A549 (cell line): ENCODE data around the gene ADAMTS12. TPM values are rescaled to one million over a fixed set of nuclear protein-coding genes. Genes with fewer than 3 reads are reported as not detected.

Source experiments
- ATAC-seq, 2 experiments: fragments of 200-7000 bp in 1 of 2; fragments of >200 bp in 1 of 2; cut with Nextera tagmentation in 1 of 2; cut with Tn5 transposase in 1 of 2; 3 replicates each; pipeline versions ENCODE4 v1.8.0 to v1.9.1; 2018 to 2020; ENCODE audit warnings: mild to moderate bottlenecking in 1 of 2, moderate library complexity in 1 of 2
- CTCF ChIA-PET: fragments of 300-600 bp; sonication (Branson Sonifier 250); formaldehyde crosslinking; extraction: SDS; loops from one replicate; lab custom pipeline; 2021; ENCODE audit warnings: antibody characterized with exemption, inconsistent platforms; lab: Yijun Ruan, JAX
- POLR2A ChIA-PET: fragments of 350-600 bp; formaldehyde crosslinking; extraction: SDS; loops from one replicate; lab custom pipeline; 2021; ENCODE audit warnings: antibody characterized with exemption, inconsistent platforms; lab: Yijun Ruan, JAX
- DNase-seq, 2 experiments: peaks; one replicate each; pipeline versions ENCODE4 v3.0.0 to v3.0.0-alpha.2; 2011 to 2016; ENCODE audit warnings: low read depth in 1 of 2, low spot score in 1 of 2
- FAIRE-seq: peaks from 2 replicates; lab custom pipeline; 2011; peaks lifted over from hg19 to GRCh38; lab: Jason Lieb, UNC
- H3K27ac ChIP-seq, 2 experiments: fragments of >200 bp; sonication (Bioruptor Twin); formaldehyde crosslinking; 3 replicates each; pipeline ENCODE4 v1.5.1; 2016 to 2017
- H3K4me1 ChIP-seq: fragments of >200 bp; sonication (Bioruptor Twin); formaldehyde crosslinking; 3 replicates; pipeline ENCODE4 v1.6.1; 2016
- H3K4me2 ChIP-seq: fragments of >200 bp; sonication (Bioruptor Twin); formaldehyde crosslinking; 3 replicates; pipeline ENCODE4 v1.6.1; 2016
- H3K4me3 ChIP-seq: fragments of >200 bp; sonication (Bioruptor Twin); formaldehyde crosslinking; 3 replicates; pipeline ENCODE4 v1.5.1; 2016
- H3K9me3 ChIP-seq: fragments of >200 bp; sonication (Bioruptor Twin); formaldehyde crosslinking; 3 replicates; pipeline ENCODE4 v1.6.1; 2016
- CBX8 ChIP-seq: fragments of 200-600 bp; sonication (generic); IDR thresholded peaks from 2 replicates; pipeline ENCODE4 v1.6.1; 2016
- ESRRA ChIP-seq: fragments of 150-350 bp; IDR thresholded peaks from 2 replicates; pipeline ENCODE4 v1.6.1; 2014; ENCODE audit warnings: mild to moderate bottlenecking, low read length, borderline replicate concordance
- KDM1A ChIP-seq: fragments of 200-600 bp; sonication (generic); IDR thresholded peaks from 2 replicates; pipeline ENCODE4 v1.6.1; 2016; ENCODE audit warnings: low read depth, mild to moderate bottlenecking
- KDM5A ChIP-seq: fragments of 200-600 bp; sonication (generic); IDR thresholded peaks from 2 replicates; pipeline ENCODE4 v1.6.1; 2016; ENCODE audit warnings: antibody characterized with exemption, mild to moderate bottlenecking
- MAZ ChIP-seq: fragments of 150-350 bp; IDR thresholded peaks from 2 replicates; pipeline ENCODE4 v1.6.1; 2014; ENCODE audit warnings: antibody characterized with exemption, low read depth, low read length, borderline replicate concordance
- NFE2L2 ChIP-seq: fragments of 150-350 bp; conservative IDR thresholded peaks from 2 replicates; pipeline ENCODE4 v1.6.1; 2014; ENCODE audit warnings: low read length
- PHF8 ChIP-seq: fragments of 200-600 bp; sonication (generic); IDR thresholded peaks from 2 replicates; pipeline ENCODE4 v1.6.1; 2016; ENCODE audit warnings: low read depth, mild to moderate bottlenecking, antibody characterized with exemption, moderate library complexity, borderline replicate concordance
- POLR2AphosphoS2 ChIP-seq: conservative IDR thresholded peaks from 2 replicates; pipeline ENCODE4 v1.6.1; 2012; ENCODE audit warnings: low read length, improper control_type of control experiment, inconsistent platforms
- RAD21 ChIP-seq, 2 experiments: fragments of >200 bp in 1 of 2; sonication (Bioruptor Twin) in 1 of 2; formaldehyde crosslinking in 1 of 2; IDR thresholded peaks in 1 of 2; conservative IDR thresholded peaks in 1 of 2; 2 replicates in 1 of 2; 3 replicates in 1 of 2; pipeline ENCODE4 v1.6.1; 2012 to 2018; ENCODE audit warnings: inconsistent platforms in 1 of 2
- RARB ChIP-seq: fragments of 250-450 bp; sonication (Bioruptor Pico); IDR thresholded peaks from 2 replicates; pipeline ENCODE4 v1.8.0; 2021; ENCODE audit warnings: mild to moderate bottlenecking, moderate library complexity
- RNF2 ChIP-seq: fragments of 200-600 bp; sonication (generic); IDR thresholded peaks from 2 replicates; pipeline ENCODE4 v1.6.1; 2016; ENCODE audit warnings: low read depth, mild to moderate bottlenecking, antibody characterized with exemption, moderate library complexity, borderline replicate concordance
- SREBF2 ChIP-seq: fragments of 450-650 bp; IDR thresholded peaks from 2 replicates; pipeline ENCODE4 v1.6.1; 2014; ENCODE audit warnings: mild to moderate bottlenecking, moderate library complexity
- TP53 ChIP-seq: fragments of 250-450 bp; sonication (Bioruptor Pico); IDR thresholded peaks from 2 replicates; pipeline ENCODE4 v1.5.0; 2021; ENCODE audit warnings: mild to moderate bottlenecking, moderate library complexity
- ZC3H11A ChIP-seq: fragments of 450-650 bp; IDR thresholded peaks from 2 replicates; pipeline ENCODE4 v1.6.1; 2014; ENCODE audit warnings: antibody characterized with exemption, mild to moderate bottlenecking
- ZNF302 ChIP-seq: fragments of 250-450 bp; sonication (Bioruptor Pico); IDR thresholded peaks from 2 replicates; pipeline ENCODE4 v1.9.0; 2021; ENCODE audit warnings: inconsistent platforms, mild to moderate bottlenecking, moderate library complexity
- ZSCAN20 ChIP-seq: fragments of 250-450 bp; sonication (Bioruptor Pico); IDR thresholded peaks from 2 replicates; pipeline ENCODE4 v1.8.0; 2022; ENCODE audit warnings: mild to moderate bottlenecking, moderate library complexity
- WGBS: methylation state at CpG from one replicate; pipeline ENCODE4 v1.1.6; 2017; ENCODE audit errors: missing lambda C conversion rate; 5-methylcytosine and 5-hydroxymethylcytosine counted together
- polyA plus RNA-seq, 4 experiments: library from polyadenylated mRNA; depleted of rRNA in 3 of 4; stranded (reverse); fragments of >200 nt; fragmentation: RNase III in 1 of 4; extraction: RNeasy Plus Mini Kit Qiagen cat#74134 plus additional on column Dnase treatment in 1 of 4; gene quantifications; 2 replicates in 3 of 4; 3 replicates in 1 of 4; pipeline ENCODE4 v1.2.3, GENCODE V29; 2011 to 2017
- TF ChIP-seq, protein P1 (sequence below): fragments of 250-450 bp; sonication (Bioruptor Pico); IDR thresholded peaks from 2 replicates; pipeline ENCODE4 v1.5.0; 2021; ENCODE audit warnings: mild to moderate bottlenecking, moderate library complexity, borderline replicate concordance
- TF ChIP-seq, protein P2 (sequence below): IDR thresholded peaks from 2 replicates; pipeline ENCODE4 v1.6.1; 2012

Gene ADAMTS12
- polyA plus RNA-seq, 2 of the 4 experiments (the other 2 are of a cell fraction), result 4.8 to 6.8 TPM

DNA sequence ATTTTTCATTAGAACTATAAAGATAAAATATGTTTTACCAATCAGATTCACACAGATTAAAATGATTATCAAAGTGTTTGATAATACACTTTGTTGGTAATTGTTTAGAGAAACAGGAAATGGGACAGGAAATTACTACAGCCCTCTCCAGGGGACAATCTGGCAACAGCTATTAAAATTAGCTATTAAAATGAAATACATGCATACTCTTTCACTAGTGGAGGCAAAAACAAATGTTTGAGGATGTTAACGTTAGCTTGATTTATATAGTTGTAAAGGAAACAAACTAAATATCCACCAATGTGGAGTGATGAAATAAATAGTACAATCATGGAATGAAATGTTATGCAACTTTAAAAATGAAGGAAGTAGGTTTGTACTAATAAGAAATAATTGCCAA lies 397.3 kb downstream of the ADAMTS12 start:
- ATAC-seq, result no peak
- no peak for TF ChIP-seq RNF2
- Histone ChIP-seq H3K4me1 (no peaks in the 10 kb centered on the region), H3K4me3 (no peak overlapping the region), H3K27ac (no peak overlapping the region), H3K9me3 (no peaks in the 10 kb centered on the region), H3K4me2 (no peak overlapping the region)
- ChIA-PET CTCF (interaction anchor here (0.5 to 0.7 kb wide), 2 partner anchors 475 to 532 kb away, joined by 3 to 5 read pairs; no protein-coding TSS in a partner anchor), POLR2A (no interaction called here)
- 50% methylated on average over 1 of the region's 1 CpG for WGBS
- no peak for DNase-seq
- FAIRE-seq, result no peak

DNA sequence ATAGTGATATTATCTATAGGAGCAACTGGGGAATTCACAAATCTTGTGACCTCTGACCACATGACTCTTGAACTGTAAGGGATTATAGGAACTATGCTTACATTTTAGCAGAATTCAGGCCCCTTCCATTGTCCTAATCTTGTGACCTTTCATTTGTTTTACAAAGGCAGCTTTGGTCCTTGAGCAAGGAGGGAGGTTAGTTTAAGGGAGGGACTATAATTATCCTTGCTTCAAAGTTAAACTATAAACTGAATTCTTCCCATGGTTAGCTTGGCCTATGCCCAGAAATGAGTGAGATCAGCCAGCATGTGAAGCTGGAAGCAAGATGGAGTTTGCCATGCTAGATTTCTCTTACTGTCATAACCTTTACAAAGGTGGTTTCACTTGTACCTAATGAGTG lies 399.8 kb downstream of the ADAMTS12 start:
- POLR2A ChIA-PET, result no interaction called here
- no peak for ATAC-seq
- CTCF ChIA-PET, result interaction anchor here (1.1 to 3.0 kb wide), 3 partner anchors 22 to 478 kb away, joined by 3 to 8 read pairs (median 4); no protein-coding TSS in a partner anchor
- no peak overlapping the region for H3K4me2 ChIP-seq
- H3K27ac ChIP-seq, result no peak overlapping the region
- no peaks in the 10 kb centered on the region for H3K9me3 ChIP-seq
- no peak for DNase-seq
- no peak for TF ChIP-seq RAD21 (conservative IDR thresholded peaks at IDR 0.05 in 1 of 2, IDR thresholded peaks at IDR 0.05 in 1 of 2)
- no peak for TF ChIP-seq ZC3H11A
- TF ChIP-seq PHF8, result no peak
- TF ChIP-seq ESRRA, result no peak
- H3K4me1 ChIP-seq, result no peaks in the 10 kb centered on the region
- H3K4me3 ChIP-seq, result no peak overlapping the region
- FAIRE-seq, result no peak

DNA sequence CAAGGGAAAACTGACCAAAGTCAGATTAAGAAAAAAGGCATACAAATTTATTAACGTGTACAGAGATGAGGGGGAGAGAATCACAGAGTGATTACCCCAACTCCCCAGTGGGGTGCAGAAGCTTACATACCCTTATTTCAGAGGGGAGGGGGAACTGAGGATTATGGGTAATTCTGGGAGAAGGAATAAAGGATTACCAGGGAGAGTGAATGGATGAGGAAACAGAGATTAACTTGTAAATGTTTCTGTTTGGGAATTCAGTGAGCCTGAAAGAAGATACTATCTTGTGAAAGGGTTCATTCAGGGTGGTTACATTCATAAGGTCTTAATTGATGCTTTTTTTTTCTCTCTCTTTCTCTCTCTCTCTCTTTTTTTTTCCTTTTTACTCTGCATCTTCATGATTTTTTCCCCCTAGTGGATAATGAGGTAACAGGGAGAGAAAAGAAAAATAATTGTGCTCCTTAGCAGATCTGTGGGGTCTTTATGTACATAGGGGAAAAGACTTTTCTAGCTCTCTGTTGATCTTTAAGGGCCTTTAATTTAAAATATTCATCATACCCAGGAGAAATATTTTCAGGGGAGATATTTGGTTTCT lies 401.6 kb downstream of the ADAMTS12 start:
- ChIA-PET POLR2A (no interaction called here), CTCF (interaction anchor here (3.0 kb wide), 1 partner anchor 480 kb away, joined by 8 read pairs; no protein-coding TSS in a partner anchor)
- no peak for FAIRE-seq
- no peak overlapping the region for H3K27ac ChIP-seq
- no peak for ATAC-seq
- no peak for TF ChIP-seq TP53 (CRISPR knock-in tag)
- TF ChIP-seq KDM1A, result no peak
- no peak for TF ChIP-seq SREBF2
- no peak for TF ChIP-seq RARB (CRISPR knock-in tag)
- TF ChIP-seq CBX8, result no peak
- no peak for TF ChIP-seq POLR2AphosphoS2
- TF ChIP-seq ZNF302 (CRISPR knock-in tag), result no peak
- TF ChIP-seq NFE2L2, result no peak
- TF ChIP-seq, protein P1, sequence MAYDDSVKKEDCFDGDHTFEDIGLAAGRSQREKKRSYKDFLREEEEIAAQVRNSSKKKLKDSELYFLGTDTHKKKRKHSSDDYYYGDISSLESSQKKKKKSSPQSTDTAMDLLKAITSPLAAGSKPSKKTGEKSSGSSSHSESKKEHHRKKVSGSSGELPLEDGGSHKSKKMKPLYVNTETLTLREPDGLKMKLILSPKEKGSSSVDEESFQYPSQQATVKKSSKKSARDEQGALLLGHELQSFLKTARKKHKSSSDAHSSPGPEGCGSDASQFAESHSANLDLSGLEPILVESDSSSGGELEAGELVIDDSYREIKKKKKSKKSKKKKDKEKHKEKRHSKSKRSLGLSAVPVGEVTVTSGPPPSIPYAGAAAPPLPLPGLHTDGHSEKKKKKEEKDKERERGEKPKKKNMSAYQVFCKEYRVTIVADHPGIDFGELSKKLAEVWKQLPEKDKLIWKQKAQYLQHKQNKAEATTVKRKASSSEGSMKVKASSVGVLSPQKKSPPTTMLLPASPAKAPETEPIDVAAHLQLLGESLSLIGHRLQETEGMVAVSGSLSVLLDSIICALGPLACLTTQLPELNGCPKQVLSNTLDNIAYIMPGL (CRISPR knock-in tag), result no peak
- TF ChIP-seq, protein P2, sequence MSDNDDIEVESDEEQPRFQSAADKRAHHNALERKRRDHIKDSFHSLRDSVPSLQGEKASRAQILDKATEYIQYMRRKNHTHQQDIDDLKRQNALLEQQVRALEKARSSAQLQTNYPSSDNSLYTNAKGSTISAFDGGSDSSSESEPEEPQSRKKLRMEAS, result no peak
- no peak for TF ChIP-seq MAZ
- no peak for TF ChIP-seq PHF8
- no peak for TF ChIP-seq RAD21 (conservative IDR thresholded peaks at IDR 0.05 in 1 of 2, IDR thresholded peaks at IDR 0.05 in 1 of 2)
- TF ChIP-seq RNF2, result no peak
- TF ChIP-seq KDM5A, result no peak
- TF ChIP-seq ZSCAN20 (CRISPR knock-in tag), result no peak
- no peak overlapping the region for H3K4me3 ChIP-seq
- no peak for DNase-seq
- WGBS, result 47% methylated on average over 1 of the region's 1 CpG
- H3K4me1 ChIP-seq, result no peaks in the 10 kb centered on the region
- H3K9me3 ChIP-seq, result no peaks in the 10 kb centered on the region
- H3K4me2 ChIP-seq, result no peak overlapping the region
